ENCODE data around the gene PHLPP1. TPM values are rescaled to one million over a fixed set of nuclear protein-coding genes. Genes with fewer than 3 reads are reported as not detected.
A peak's percentile ranks its signal among the peaks of the same experiment; 100 is the strongest.

The PHLPP1 gene
- total RNA-seq, 1 experiment from 2014 or later, result 39.9 TPM

- H3K36me3 Mint-ChIP-seq (ENCODE audit: insufficient read depth in 1 of 3, low read depth in 3 of 3), result peaks cover 0 to 7% (median 7%) of the 10 kb centered on the region in 3 experiments; a peak in 3 of 7 replicates
- peak overlapping the region; percentile 11 for H3K18ac ChIP-seq (ENCODE audit: insufficient read length, low read depth, low read length)
- no peaks in the 10 kb centered on the region for H3K9me3 ChIP-seq (ENCODE audit: control insufficient read depth, low read depth, low read length)
- H3K4me3 Mint-ChIP-seq, result peak overlapping the region in 1 of 2 experiments; percentile 47; a peak in 1 of 5 replicates
- H4K20me1 ChIP-seq (ENCODE audit: control insufficient read depth, insufficient read depth, insufficient read length), result peaks cover 2% of the 10 kb centered on the region
- no peak overlapping the region for H2BK5ac ChIP-seq (ENCODE audit: insufficient read length, low read length)
- peak overlapping the region; percentile 66 for H2BK12ac ChIP-seq (ENCODE audit: insufficient read length, low read depth, low read length)
- H2AFZ ChIP-seq (ENCODE audit: low read length), result no peak overlapping the region
- H2AK5ac ChIP-seq (ENCODE audit: insufficient read length, low read length), result no peak overlapping the region
- H3K79me2 ChIP-seq (ENCODE audit: insufficient read depth, low read length), result peaks cover 57% of the 10 kb centered on the region; the same call in 1 of the 2 replicates
- no peaks in the 10 kb centered on the region for H3K27me3 Mint-ChIP-seq (ENCODE audit: low read depth)
- no peak overlapping the region for H3T11ph ChIP-seq (ENCODE audit: low read length)
- H4K5ac ChIP-seq (ENCODE audit: insufficient read length, low read depth, low read length), result no peak overlapping the region
- H2BK20ac ChIP-seq (ENCODE audit: low read depth, low read length, poor library complexity, severe bottlenecking), result no peak overlapping the region
- no peak overlapping the region for H3K9ac ChIP-seq (ENCODE audit: extremely low read depth, insufficient read length, low read length)
- no peak overlapping the region for H2BK120ac ChIP-seq (ENCODE audit: low read depth, low read length, poor library complexity, severe bottlenecking)
- no peaks in the 10 kb centered on the region for H3K27me3 ChIP-seq (ENCODE audit: insufficient read depth, low read length)
- H2BK15ac ChIP-seq (ENCODE audit: low read depth, low read length), result no peak overlapping the region
- no peak overlapping the region for H3K14ac ChIP-seq (ENCODE audit: insufficient read depth, low read length)
- no peak overlapping the region for H3K56ac ChIP-seq (ENCODE audit: insufficient read length, low read depth, low read length)
- DNase-seq, result no peak
- no peaks in the 10 kb centered on the region for H3K23me2 ChIP-seq (ENCODE audit: insufficient read length, low read depth, low read length, poor library complexity, severe bottlenecking)
- no peak for TF ChIP-seq CTCF (conservative IDR thresholded peaks at IDR 0.05)
- H4K91ac ChIP-seq (ENCODE audit: insufficient read length, low read depth, low read length), result no peak overlapping the region
- WGBS (ENCODE audit: extremely low coverage, insufficient read length, low lambda C conversion rate), result no CpG with 5 or more reads among the region's 2 CpGs
- no peak overlapping the region for H3K27ac ChIP-seq (ENCODE audit: insufficient read length, low read depth, low read length)
- no peak overlapping the region for H3K4ac ChIP-seq (ENCODE audit: low read depth, low read length)
- no peaks in the 10 kb centered on the region for H3K79me1 ChIP-seq (ENCODE audit: insufficient read depth, low read depth, low read length, poor library complexity, severe bottlenecking)
- H3K9me3 Mint-ChIP-seq, result no peaks in the 10 kb centered on the region
- peaks cover 28% of the 10 kb centered on the region for H3K4me1 ChIP-seq (ENCODE audit: insufficient read depth, low read length)
- peak overlapping the region in 2 of 3 experiments; percentile 39 to 96; a peak in 5 of 7 replicates for H3K27ac Mint-ChIP-seq
- H3K4me2 ChIP-seq (ENCODE audit: insufficient read depth, insufficient read length, low read length), result no peak overlapping the region
- H3K23ac ChIP-seq (ENCODE audit: insufficient read length, low read depth, low read length), result no peak overlapping the region
- H3K4me1 Mint-ChIP-seq, result peaks cover 90 to 96% of the 10 kb centered on the region in 2 experiments
- H4K8ac ChIP-seq (replicated peaks; ENCODE audit: insufficient read length, low read depth, low read length), result no peak overlapping the region
Observed at GRCh38 chr18:62755946-62756345, 40.6 kb downstream of the PHLPP1 start.

All from H9 (cell line).